ENCODE results near the gene IL32. TPM values are rescaled to one million over a fixed set of nuclear protein-coding genes. Genes with fewer than 3 reads are reported as not detected.
A peak's percentile ranks its signal among the peaks of the same experiment; 100 is the strongest.

Gene IL32
- total and polyA plus RNA-seq, 9 of the 15 experiments (the other 6 are each of a cell fraction or from before 2014, with no cell fraction given), result 0.21 to 2.2 (median 0.37) TPM; not detected in 3

DNA sequence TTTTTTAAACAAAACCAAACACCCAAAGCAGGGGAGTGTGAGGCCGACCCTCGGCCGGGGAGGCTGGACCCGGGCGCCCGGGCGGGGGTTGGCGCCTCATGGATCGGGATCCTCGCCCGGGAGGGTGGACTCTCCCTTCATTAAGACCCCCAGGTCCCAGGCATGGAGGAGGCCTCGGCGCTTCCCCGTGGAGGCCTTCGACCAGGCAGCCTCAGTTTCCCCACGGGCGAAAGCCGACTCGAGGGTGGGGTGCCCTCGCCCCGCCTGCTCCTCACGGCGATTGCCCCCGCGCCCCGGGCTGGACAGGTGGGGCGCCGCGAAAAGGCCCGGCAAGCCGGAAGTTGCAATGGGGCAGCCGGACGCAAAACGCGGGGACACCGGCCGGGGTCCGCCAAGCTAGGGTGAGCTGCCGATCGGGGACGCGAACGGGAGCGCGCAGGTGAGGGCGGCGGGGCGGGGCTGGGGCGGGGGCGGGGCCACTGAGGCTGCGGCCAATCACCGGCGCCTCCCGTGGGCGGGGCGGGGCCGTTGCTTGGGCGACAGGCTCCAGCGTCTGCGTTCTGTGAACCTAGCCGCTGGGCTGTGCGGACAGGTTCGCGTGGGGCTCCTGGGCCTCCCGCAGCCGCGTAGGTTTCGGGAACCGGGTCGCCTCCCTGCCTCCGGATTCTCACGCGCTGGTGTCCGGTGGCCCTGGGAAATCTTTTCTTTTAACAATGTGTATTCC, 40.9 kb downstream of the IL32 start (continued):
- TF ChIP-seq SMAD4 (CRISPR knock-in tag; conservative IDR thresholded peaks at IDR 0.05), result peak; percentile 60
- TF ChIP-seq NR2C2 (CRISPR knock-in tag; IDR thresholded peaks at IDR 0.05), result no peak
- peak; percentile 81 for TF ChIP-seq NR2C2 (tag; IDR thresholded peaks at IDR 0.05)
- TF ChIP-seq, protein P1, sequence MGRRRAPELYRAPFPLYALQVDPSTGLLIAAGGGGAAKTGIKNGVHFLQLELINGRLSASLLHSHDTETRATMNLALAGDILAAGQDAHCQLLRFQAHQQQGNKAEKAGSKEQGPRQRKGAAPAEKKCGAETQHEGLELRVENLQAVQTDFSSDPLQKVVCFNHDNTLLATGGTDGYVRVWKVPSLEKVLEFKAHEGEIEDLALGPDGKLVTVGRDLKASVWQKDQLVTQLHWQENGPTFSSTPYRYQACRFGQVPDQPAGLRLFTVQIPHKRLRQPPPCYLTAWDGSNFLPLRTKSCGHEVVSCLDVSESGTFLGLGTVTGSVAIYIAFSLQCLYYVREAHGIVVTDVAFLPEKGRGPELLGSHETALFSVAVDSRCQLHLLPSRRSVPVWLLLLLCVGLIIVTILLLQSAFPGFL (CRISPR knock-in tag; IDR thresholded peaks at IDR 0.05), result 0 out of 2 replicates have a peak, but pooled peaks have one; percentile 14
- TF ChIP-seq PML (IDR thresholded peaks at IDR 0.05; ENCODE audit: low read length), result peak; percentile 57; the same call in 1 of the 2 replicates
- TF ChIP-seq ZNF584 (CRISPR knock-in tag; IDR thresholded peaks at IDR 0.05; ENCODE audit: low read depth), result no peak
- TF ChIP-seq TAF1 (IDR thresholded peaks at IDR 0.05; ENCODE audit: control insufficient read depth, extremely low read depth, insufficient read depth, low read length, severe bottlenecking), result peak; percentile 91
- TF ChIP-seq, protein P2, sequence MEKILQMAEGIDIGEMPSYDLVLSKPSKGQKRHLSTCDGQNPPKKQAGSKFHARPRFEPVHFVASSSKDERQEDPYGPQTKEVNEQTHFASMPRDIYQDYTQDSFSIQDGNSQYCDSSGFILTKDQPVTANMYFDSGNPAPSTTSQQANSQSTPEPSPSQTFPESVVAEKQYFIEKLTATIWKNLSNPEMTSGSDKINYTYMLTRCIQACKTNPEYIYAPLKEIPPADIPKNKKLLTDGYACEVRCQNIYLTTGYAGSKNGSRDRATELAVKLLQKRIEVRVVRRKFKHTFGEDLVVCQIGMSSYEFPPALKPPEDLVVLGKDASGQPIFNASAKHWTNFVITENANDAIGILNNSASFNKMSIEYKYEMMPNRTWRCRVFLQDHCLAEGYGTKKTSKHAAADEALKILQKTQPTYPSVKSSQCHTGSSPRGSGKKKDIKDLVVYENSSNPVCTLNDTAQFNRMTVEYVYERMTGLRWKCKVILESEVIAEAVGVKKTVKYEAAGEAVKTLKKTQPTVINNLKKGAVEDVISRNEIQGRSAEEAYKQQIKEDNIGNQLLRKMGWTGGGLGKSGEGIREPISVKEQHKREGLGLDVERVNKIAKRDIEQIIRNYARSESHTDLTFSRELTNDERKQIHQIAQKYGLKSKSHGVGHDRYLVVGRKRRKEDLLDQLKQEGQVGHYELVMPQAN (IDR thresholded peaks at IDR 0.05; ENCODE audit: borderline replicate concordance), result peak; percentile 74; the same call in 1 of the 2 replicates
- TF ChIP-seq ZNF143 (CRISPR knock-in tag; IDR thresholded peaks at IDR 0.05), result no peak
- TF ChIP-seq FOXJ2 (tag; IDR thresholded peaks at IDR 0.05), result no peak
- 0 out of 4 replicates have a peak, but pooled peaks have one; percentile 30 to 46 for TF ChIP-seq FOXK2 (conservative IDR thresholded peaks at IDR 0.05 in 1 of 2, IDR thresholded peaks at IDR 0.05 in 1 of 2; ENCODE audit: low read depth in 2 of 2)
- no peak for TF ChIP-seq CEBPB (tag; IDR thresholded peaks at IDR 0.05)
- TF ChIP-seq ESRRA (IDR thresholded peaks at IDR 0.05; ENCODE audit: borderline replicate concordance, low read depth), result peak; percentile 41; the same call in 1 of the 2 replicates
- 0 out of 2 replicates have a peak, but pooled peaks have one; percentile 28 for TF ChIP-seq ZNF561 (CRISPR knock-in tag; conservative IDR thresholded peaks at IDR 0.05)
- TF ChIP-seq L3MBTL2 (IDR thresholded peaks at IDR 0.05), result peak; percentile 62; the same call in 1 of the 2 replicates
- TF ChIP-seq, protein P3, sequence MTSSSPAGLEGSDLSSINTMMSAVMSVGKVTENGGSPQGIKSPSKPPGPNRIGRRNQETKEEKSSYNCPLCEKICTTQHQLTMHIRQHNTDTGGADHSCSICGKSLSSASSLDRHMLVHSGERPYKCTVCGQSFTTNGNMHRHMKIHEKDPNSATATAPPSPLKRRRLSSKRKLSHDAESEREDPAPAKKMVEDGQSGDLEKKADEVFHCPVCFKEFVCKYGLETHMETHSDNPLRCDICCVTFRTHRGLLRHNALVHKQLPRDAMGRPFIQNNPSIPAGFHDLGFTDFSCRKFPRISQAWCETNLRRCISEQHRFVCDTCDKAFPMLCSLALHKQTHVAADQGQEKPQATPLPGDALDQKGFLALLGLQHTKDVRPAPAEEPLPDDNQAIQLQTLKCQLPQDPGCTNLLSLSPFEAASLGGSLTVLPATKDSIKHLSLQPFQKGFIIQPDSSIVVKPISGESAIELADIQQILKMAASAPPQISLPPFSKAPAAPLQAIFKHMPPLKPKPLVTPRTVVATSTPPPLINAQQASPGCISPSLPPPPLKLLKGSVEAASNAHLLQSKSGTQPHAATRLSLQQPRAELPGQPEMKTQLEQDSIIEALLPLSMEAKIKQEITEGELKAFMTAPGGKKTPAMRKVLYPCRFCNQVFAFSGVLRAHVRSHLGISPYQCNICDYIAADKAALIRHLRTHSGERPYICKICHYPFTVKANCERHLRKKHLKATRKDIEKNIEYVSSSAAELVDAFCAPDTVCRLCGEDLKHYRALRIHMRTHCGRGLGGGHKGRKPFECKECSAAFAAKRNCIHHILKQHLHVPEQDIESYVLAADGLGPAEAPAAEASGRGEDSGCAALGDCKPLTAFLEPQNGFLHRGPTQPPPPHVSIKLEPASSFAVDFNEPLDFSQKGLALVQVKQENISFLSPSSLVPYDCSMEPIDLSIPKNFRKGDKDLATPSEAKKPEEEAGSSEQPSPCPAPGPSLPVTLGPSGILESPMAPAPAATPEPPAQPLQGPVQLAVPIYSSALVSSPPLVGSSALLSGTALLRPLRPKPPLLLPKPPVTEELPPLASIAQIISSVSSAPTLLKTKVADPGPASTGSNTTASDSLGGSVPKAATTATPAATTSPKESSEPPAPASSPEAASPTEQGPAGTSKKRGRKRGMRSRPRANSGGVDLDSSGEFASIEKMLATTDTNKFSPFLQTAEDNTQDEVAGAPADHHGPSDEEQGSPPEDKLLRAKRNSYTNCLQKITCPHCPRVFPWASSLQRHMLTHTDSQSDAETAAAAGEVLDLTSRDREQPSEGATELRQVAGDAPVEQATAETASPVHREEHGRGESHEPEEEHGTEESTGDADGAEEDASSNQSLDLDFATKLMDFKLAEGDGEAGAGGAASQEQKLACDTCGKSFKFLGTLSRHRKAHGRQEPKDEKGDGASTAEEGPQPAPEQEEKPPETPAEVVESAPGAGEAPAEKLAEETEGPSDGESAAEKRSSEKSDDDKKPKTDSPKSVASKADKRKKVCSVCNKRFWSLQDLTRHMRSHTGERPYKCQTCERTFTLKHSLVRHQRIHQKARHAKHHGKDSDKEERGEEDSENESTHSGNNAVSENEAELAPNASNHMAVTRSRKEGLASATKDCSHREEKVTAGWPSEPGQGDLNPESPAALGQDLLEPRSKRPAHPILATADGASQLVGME (CRISPR knock-in tag; IDR thresholded peaks at IDR 0.05), result peak; percentile 80; the same call in 1 of the 2 replicates
- 0 out of 2 replicates have a peak, but pooled peaks have one; percentile 44 for TF ChIP-seq JUND (IDR thresholded peaks at IDR 0.05; ENCODE audit: borderline replicate concordance, low read depth, low read length)
- TF ChIP-seq JUND (tag; IDR thresholded peaks at IDR 0.05; ENCODE audit: borderline replicate concordance, low read depth, low read length), result no peak; the same call in 2 of the 3 replicates
- peak; percentile 78 for TF ChIP-seq BMI1 (IDR thresholded peaks at IDR 0.05; ENCODE audit: low read length)
